Neuronal stem cell (in vitro differentiated cells): ENCODE data around the gene ZFAND4.

Experiments
- DNase-seq: peaks from one replicate; pipeline ENCODE4 v3.0.0-alpha.2; 2013; ENCODE audit warnings: low spot score
- H2AFZ ChIP-seq: one replicate; pipeline ENCODE4 v1.6.1; 2013; ENCODE audit warnings: mild to moderate bottlenecking, low read length, inconsistent platforms
- H2AK5ac ChIP-seq: 2 replicates; pipeline ENCODE4 v1.6.1; 2013; ENCODE audit warnings: low read depth, mild to moderate bottlenecking, inconsistent platforms, low read length, moderate library complexity, mixed read lengths
- H2BK120ac ChIP-seq: 2 replicates; pipeline ENCODE4 v1.6.1; 2013; ENCODE audit warnings: low read depth, mild to moderate bottlenecking, inconsistent platforms, low read length, moderate library complexity, mixed read lengths
- H2BK12ac ChIP-seq: one replicate; pipeline ENCODE4 v1.6.1; 2013; ENCODE audit warnings: low read length, inconsistent platforms
- H2BK15ac ChIP-seq: 2 replicates; pipeline ENCODE4 v1.6.1; 2013; ENCODE audit warnings: mild to moderate bottlenecking, low read length, inconsistent platforms, mixed read lengths
- H2BK5ac ChIP-seq: one replicate; pipeline ENCODE4 v1.6.1; 2013; ENCODE audit warnings: inconsistent platforms, mild to moderate bottlenecking, low read length, moderate library complexity
- H3K14ac ChIP-seq: one replicate; pipeline ENCODE4 v1.6.1; 2013; ENCODE audit warnings: low read length, inconsistent platforms
- H3K18ac ChIP-seq: 2 replicates; pipeline ENCODE4 v1.6.1; 2013; ENCODE audit warnings: low read length, inconsistent platforms
- H3K23ac ChIP-seq: 2 replicates; pipeline ENCODE4 v1.6.1; 2013; ENCODE audit warnings: low read depth, mild to moderate bottlenecking, mixed read lengths, low read length, inconsistent platforms; ENCODE audit not compliant: poor library complexity
- H3K27ac ChIP-seq: replicated peaks from 3 replicates; pipeline ENCODE4 v1.5.1; 2013; ENCODE audit warnings: low read length, inconsistent platforms
- H3K27me3 ChIP-seq, 3 experiments: 2 replicates each; pipeline ENCODE4 v1.6.1; 2013; ENCODE audit warnings: low read length in 3 of 3, mild to moderate bottlenecking in 2 of 3, inconsistent platforms in 1 of 3, low read depth in 1 of 3, mixed read lengths in 1 of 3, moderate library complexity in 1 of 3; ENCODE audit not compliant: control insufficient read depth in 3 of 3, insufficient read depth in 3 of 3
- H3K36me3 ChIP-seq, 2 donors: replicated peaks in 1 of 2; 2 replicates each; pipeline ENCODE4 v1.6.1; 2013; ENCODE audit warnings: low read length in 2 of 2; ENCODE audit not compliant: control insufficient read depth in 2 of 2, insufficient read depth in 2 of 2
- H3K4ac ChIP-seq: 2 replicates; pipeline ENCODE4 v1.6.1; 2013; ENCODE audit warnings: inconsistent platforms, mild to moderate bottlenecking, low read length, moderate library complexity
- H3K4me1 ChIP-seq, 2 donors: 1 replicate in 1 of 2; 2 replicates in 1 of 2; pipeline ENCODE4 v1.6.1; 2013; ENCODE audit warnings: low read length in 2 of 2, low read depth in 1 of 2; ENCODE audit not compliant: control insufficient read depth in 2 of 2, insufficient read depth in 1 of 2
- H3K4me2 ChIP-seq: one replicate; pipeline ENCODE4 v1.6.1; 2013; ENCODE audit warnings: mild to moderate bottlenecking, low read length, inconsistent platforms; ENCODE audit not compliant: insufficient read depth, poor library complexity, severe bottlenecking
- H3K4me3 ChIP-seq, 2 donors: 2 replicates each; pipeline ENCODE4 v1.5.1; 2013; ENCODE audit warnings: low read length in 2 of 2, mild to moderate bottlenecking in 2 of 2, inconsistent platforms in 1 of 2, moderate library complexity in 1 of 2
- H3K79me1 ChIP-seq: one replicate; pipeline ENCODE4 v1.6.1; 2013; ENCODE audit warnings: low read depth, mild to moderate bottlenecking, inconsistent platforms, low read length, moderate library complexity
- H3K9ac ChIP-seq: one replicate; pipeline ENCODE4 v1.6.1; 2013; ENCODE audit warnings: mild to moderate bottlenecking, low read depth, low read length, inconsistent platforms; ENCODE audit not compliant: poor library complexity
- H3K9me3 ChIP-seq, 2 donors: replicated peaks in 1 of 2; 2 replicates each; pipeline versions ENCODE3 to v1.6.1; 2013; ENCODE audit warnings: low read length in 2 of 2, mild to moderate bottlenecking in 2 of 2, inconsistent platforms in 1 of 2, low read depth in 1 of 2, mixed read lengths in 1 of 2, moderate library complexity in 1 of 2; ENCODE audit not compliant: control insufficient read depth in 2 of 2, insufficient read depth in 1 of 2
- H4K8ac ChIP-seq: one replicate; pipeline ENCODE4 v1.6.1; 2013; ENCODE audit warnings: low read depth, mild to moderate bottlenecking, inconsistent platforms, low read length, moderate library complexity
- H4K91ac ChIP-seq: one replicate; pipeline ENCODE4 v1.6.1; 2013; ENCODE audit warnings: low read length, low read depth, mild to moderate bottlenecking, inconsistent platforms; ENCODE audit not compliant: poor library complexity
- WGBS, 2 donors: extraction: QIAGEN DNeasy Blood & Tissue Kit; methylation state at CpG; one replicate each; pipeline ENCODE4 v1.1.7; 2013; ENCODE audit warnings: missing lambda C conversion rate in 2 of 2, mixed read lengths in 1 of 2; ENCODE audit not compliant: insufficient read length in 2 of 2, insufficient replicate concordance in 1 of 2; ENCODE audit errors: extremely low coverage in 2 of 2; 5-methylcytosine and 5-hydroxymethylcytosine counted together

Gene ZFAND4

DNA sequence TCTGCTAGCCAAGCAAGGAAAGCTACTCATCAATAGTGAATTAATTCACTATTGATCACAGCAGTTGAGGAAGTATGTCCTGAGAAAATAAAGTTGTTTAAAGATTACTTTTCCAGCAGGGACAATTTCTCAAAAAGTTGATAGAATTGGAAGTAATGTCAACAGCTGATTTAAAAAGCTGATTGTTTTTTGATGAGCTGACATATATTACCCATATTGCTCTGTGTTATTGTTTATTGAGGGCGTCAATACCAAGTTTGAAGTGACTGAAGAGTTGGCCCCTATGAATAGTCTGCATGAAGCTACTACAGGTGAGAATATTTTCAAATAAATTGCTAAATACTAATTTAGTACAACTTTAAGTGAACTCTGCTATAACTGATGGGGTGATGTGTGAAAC lies 28.0 kb downstream of the ZFAND4 start:
- no peak overlapping the region for H4K91ac ChIP-seq
- H2BK12ac ChIP-seq = no peak overlapping the region
- H2BK5ac ChIP-seq = no peak overlapping the region
- WGBS, 2 donors = no CpG with 5 or more reads among the region's 1 CpG
- no peak overlapping the region for H2AFZ ChIP-seq
- no peaks in the 10 kb centered on the region for H3K27me3 ChIP-seq
- H3K4me2 ChIP-seq = no peak overlapping the region
- no peaks in the 10 kb centered on the region for H3K4me1 ChIP-seq
- H3K9ac ChIP-seq = no peak overlapping the region
- H3K36me3 ChIP-seq = peaks cover 6 to 9% of the 10 kb centered on the region in 2 donors
- no peak overlapping the region for H3K14ac ChIP-seq
- H4K8ac ChIP-seq = no peak overlapping the region
- no peak overlapping the region for H2BK15ac ChIP-seq
- no peaks in the 10 kb centered on the region for H3K9me3 ChIP-seq
- H3K18ac ChIP-seq = no peak overlapping the region
- no peak overlapping the region for H3K4ac ChIP-seq
- no peak overlapping the region for H2BK120ac ChIP-seq
- DNase-seq = no peak
- no peak overlapping the region for H3K23ac ChIP-seq
- no peak overlapping the region for H3K4me3 ChIP-seq
- H3K79me1 ChIP-seq = no peaks in the 10 kb centered on the region
- no peak overlapping the region for H2AK5ac ChIP-seq
- no peak overlapping the region for H3K27ac ChIP-seq

DNA sequence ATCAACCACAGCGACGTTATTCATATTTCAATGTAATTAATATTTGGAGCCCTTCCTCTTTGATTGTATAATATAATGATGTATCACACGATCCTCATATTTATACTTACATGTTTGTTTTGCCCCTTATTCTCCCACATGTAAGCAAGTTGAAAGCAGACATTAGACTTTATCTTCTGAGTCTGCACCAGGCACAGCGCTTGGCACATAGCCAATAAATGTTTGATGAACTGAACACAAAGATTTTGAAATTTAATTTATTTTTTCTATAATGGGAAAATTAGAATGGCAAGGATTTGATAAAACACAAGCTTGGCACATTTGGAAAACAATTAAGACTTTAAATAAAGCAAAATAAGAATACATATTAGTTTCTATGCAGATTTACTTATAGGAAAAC lies 31.6 kb downstream of the ZFAND4 start:
- Histone ChIP-seq H3K4ac (no peak overlapping the region), H2BK120ac (no peak overlapping the region), H3K4me2 (no peak overlapping the region), H3K23ac (no peak overlapping the region), H2AFZ (no peak overlapping the region), H3K36me3 (peaks cover 0 to 2% of the 10 kb centered on the region in 2 donors), H3K4me1 (no peaks in the 10 kb centered on the region), H3K79me1 (no peaks in the 10 kb centered on the region), H3K9ac (no peak overlapping the region), H4K91ac (no peak overlapping the region), H3K9me3 (no peaks in the 10 kb centered on the region), H3K27me3 (no peaks in the 10 kb centered on the region), H3K18ac (no peak overlapping the region), H2AK5ac (no peak overlapping the region), H3K4me3 (no peak overlapping the region), H4K8ac (no peak overlapping the region), H2BK12ac (no peak overlapping the region), H2BK5ac (no peak overlapping the region), H3K27ac (no peak overlapping the region), H3K14ac (no peak overlapping the region), H2BK15ac (no peak overlapping the region)
- no CpG with 5 or more reads among the region's 4 CpGs for WGBS, 2 donors
- no peak for DNase-seq

DNA sequence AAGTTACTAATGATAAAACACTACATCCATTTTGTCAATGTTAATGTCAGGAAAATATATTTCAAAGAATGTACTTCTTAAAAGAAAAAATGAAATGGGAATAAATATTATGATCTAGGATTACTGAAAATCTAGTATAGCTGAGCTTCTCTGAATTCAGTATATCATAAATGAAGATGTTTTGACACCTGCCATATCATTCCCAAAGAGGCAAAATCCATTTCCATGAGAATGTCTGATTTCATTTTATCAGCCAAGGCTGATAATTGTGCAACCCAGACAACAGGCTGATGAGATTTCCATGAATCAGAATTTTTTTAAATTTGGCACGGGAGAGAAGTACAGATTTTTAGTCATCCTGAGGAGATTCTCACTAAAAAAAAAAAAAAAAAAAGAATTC lies 32.5 kb downstream of the ZFAND4 start:
- H3K18ac ChIP-seq = no peak overlapping the region
- DNase-seq = no peak
- no peak overlapping the region for H2BK12ac ChIP-seq
- no peaks in the 10 kb centered on the region for H3K79me1 ChIP-seq
- H3K4me2 ChIP-seq = no peak overlapping the region
- no peaks in the 10 kb centered on the region for H3K27me3 ChIP-seq
- H4K91ac ChIP-seq = no peak overlapping the region
- no peak overlapping the region for H3K4me3 ChIP-seq
- no peak overlapping the region for H3K14ac ChIP-seq
- no peak overlapping the region for H3K27ac ChIP-seq
- H2BK5ac ChIP-seq = no peak overlapping the region
- H2AK5ac ChIP-seq = no peak overlapping the region
- no CpG with 5 or more reads among the region's 1 CpG for WGBS, 2 donors
- no peaks in the 10 kb centered on the region for H3K4me1 ChIP-seq
- no peak overlapping the region for H2AFZ ChIP-seq
- H4K8ac ChIP-seq = no peak overlapping the region
- H3K9ac ChIP-seq = no peak overlapping the region
- H3K4ac ChIP-seq = no peak overlapping the region
- H3K23ac ChIP-seq = no peak overlapping the region
- no peaks in the 10 kb centered on the region for H3K9me3 ChIP-seq
- no peak overlapping the region for H2BK120ac ChIP-seq
- no peak overlapping the region for H2BK15ac ChIP-seq
- H3K36me3 ChIP-seq = peaks cover 0 to 2% of the 10 kb centered on the region in 2 donors

GRCh38 chr10:45627412-45628048 lies 45.0 kb downstream of the ZFAND4 start:
- Histone ChIP-seq H3K18ac (no peak overlapping the region), H3K4me2 (no peak overlapping the region), H2AK5ac (no peak overlapping the region), H3K27me3 (no peaks in the 10 kb centered on the region), H2BK120ac (no peak overlapping the region), H3K4me3 (no peak overlapping the region), H2BK12ac (no peak overlapping the region), H3K14ac (no peak overlapping the region), H2AFZ (no peak overlapping the region), H3K9me3 (no peaks in the 10 kb centered on the region), H3K79me1 (no peaks in the 10 kb centered on the region), H3K9ac (no peak overlapping the region), H3K4me1 (no peaks in the 10 kb centered on the region), H3K27ac (no peak overlapping the region), H2BK15ac (no peak overlapping the region), H4K91ac (no peak overlapping the region), H2BK5ac (no peak overlapping the region), H3K4ac (no peak overlapping the region), H4K8ac (no peak overlapping the region), H3K23ac (no peak overlapping the region), H3K36me3 (peaks cover 0 to 2% of the 10 kb centered on the region in 2 donors)
- DNase-seq = no peak
- no CpG with 5 or more reads among the region's 5 CpGs for WGBS, 2 donors
